ENCODE results near the gene TNS1.
"Not testable (repeated sequence)": the region's sequence is repeated elsewhere in the genome, so short reads cannot be mapped to it uniquely, and the experiment has no call there.

TNS1 gene

DNA sequence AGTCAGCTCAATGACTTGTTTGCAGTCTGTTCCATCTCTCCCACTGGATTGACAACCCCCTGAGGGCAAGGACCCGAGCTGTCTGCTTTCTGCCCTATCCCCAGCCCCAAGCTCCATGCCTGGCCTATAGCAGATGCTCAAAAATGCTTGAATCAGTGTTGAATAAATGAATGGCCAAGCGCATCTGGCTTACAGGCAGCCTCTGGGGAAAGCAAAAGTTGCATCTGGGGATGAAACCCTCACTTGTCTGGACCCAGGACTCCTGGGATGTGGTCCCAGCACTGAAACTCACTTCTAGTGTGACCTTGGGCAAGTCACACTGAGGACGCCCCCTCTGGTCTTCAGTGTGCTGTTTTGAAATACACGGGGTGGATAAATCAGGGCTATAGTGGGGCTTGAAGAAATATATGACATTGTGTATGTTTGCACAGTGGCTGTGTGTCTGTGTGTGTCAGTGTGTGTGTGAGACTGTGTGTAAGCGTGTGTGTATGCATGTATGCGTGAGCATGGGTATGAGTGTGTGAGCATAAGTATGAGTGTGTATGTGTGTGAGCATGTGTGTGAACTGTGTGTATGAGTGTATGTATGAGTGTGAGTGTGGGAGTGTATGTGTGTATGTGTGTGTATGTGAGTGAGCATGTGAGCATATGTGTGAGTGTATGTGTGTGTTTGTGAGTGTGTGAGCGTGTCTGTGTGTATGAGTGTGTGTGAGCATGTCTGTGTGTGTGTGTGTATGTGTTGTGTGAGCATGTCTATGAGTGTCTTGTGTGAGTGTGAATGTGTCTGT, 27.8 kb upstream of the TNS1 start:
- no peak for DNase-seq (ENCODE audit: extremely low read depth in 1 of 2, low read depth in 1 of 2)

DNA sequence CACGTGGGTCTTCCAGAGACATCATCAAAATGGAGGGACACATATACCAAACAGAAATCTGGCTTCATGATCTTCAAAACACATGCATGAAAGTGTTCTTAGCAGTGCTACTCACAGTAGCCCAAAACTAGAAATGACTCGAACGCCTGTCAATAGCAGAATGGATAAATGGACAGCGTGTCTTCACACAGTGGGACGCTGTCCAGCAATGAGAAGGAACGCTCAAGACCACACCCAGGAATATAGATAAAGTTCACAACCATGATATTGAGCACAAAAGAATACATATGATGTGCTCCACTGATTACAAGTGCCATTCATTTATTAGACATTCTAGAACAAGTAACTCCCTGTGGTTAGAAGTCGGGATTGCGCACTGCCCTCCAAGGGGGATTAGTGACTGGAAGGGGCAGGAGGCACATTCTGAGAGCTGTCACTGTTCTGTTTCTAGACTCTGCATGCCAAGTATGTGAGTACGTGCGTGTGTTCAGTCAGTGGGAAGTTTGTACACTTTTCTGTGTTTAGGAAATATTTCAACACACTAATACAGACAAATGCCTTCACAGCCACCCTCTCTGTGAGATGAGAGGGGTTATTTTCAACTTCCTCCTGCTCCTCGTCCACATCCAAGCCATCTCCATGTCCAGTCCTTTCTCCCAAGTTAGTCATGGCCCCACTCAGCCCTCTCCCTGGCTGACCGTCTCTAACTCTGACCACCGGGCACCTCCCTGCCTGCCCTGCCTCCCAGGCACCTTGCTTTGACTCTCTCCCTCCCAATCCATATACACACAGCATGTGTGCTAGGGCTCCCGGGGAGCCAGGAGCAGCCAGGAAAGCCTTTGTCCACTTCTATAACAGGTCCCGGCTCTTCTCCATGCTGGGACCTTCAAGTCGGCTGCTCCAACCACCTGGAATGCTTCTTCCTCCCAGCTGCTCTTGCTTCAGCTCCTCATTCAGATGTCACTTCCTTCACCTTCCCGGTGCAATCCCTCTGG, 26.9 kb upstream of the TNS1 start:
- no peak for DNase-seq (ENCODE audit: extremely low read depth in 1 of 2, low read depth in 1 of 2)

DNA sequence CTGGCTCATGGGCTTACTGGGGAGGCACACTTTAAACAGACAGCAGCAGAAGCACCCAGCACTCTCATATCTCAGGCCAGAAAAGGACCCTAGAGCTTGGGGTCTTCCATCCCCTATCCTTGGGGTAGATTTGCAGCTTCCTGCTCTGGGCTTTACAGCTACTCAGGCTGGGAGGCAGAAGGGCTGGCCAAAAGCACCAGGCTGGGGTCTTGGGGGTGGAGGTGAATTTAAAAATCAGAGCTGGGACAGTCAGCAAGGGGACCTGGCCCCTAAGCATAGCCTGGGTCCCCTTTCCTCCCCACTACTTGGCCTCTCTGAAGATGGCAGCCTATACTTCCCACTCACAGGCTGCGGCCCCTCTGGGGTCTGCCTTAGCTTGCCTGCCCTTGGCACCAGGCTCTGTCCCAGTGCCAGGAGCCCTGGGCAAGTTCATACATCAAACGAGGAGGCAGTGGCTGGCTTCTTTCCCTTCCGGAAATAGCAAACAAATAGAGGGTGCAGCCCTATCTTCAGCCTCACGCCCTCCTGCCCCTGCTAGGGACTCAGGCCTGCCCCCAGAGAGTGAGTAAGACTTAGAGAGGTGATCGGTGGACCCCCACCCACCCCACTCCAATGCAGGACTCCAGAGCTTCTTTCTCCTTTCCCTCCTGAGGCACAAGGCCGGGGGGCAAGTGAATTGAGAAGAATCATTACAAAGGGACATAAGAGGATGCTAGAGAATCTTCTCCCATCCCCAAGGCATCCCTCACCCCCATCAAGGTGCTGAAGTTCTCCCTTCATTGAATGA, 26.0 kb upstream of the TNS1 start:
- DNase-seq (ENCODE audit: extremely low read depth in 1 of 2, low read depth in 1 of 2) = no peak

DNA sequence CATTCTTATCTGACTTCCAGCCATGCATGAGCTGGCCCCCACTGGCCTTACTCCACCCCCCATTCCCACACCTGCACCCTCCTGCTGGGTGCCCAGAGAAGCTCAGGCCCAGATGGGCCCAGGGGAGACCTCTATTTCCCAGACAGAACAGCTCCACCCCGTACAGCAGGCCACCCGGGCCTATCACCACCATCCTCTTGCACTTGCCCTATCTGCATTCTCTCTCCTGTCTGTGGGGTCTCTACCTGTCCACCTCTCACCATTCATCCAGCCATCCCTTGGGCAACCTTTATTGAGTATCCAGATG, 25.3 kb upstream of the TNS1 start:
- DNase-seq (ENCODE audit: extremely low read depth in 1 of 2, low read depth in 1 of 2) = no peak

DNA sequence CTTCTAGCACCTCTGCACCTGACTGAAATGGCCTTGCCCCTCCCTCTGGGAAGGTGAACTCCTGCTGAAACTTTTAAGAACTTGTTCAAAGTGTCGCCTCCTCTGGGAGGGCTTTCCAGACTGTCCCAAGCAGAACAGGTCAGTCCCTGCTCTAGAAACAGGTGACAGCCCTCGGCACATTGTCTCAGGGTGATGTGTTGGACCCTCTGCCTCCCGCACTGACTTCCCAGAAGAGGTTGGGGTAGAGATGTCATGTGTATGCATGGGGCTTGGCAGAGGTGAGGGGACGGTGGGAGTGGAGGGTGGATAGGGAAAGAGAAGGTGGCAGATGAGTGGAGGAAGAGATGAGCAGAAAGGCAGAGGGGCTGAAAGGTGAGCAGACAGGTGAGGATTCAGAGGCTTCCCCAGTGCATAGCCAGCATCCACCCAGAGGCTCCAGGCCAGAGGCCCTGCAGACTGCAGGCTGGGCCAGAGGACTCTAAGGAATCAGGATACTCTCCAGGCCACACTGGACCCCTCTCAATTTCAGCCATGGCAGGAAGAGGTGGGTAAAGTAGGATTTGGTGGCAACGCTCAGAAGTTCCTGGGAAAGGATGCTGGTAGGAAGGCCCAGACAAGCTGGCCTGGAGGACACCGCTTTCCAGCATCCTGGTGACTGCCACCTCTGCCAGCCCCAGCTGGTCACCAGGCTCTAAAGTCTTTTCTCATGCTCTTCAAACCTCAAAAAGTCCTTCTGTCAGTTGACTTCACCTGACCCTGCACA, 24.8 kb upstream of the TNS1 start:
- DNase-seq (ENCODE audit: extremely low read depth in 1 of 2, low read depth in 1 of 2) = no peak

DNA sequence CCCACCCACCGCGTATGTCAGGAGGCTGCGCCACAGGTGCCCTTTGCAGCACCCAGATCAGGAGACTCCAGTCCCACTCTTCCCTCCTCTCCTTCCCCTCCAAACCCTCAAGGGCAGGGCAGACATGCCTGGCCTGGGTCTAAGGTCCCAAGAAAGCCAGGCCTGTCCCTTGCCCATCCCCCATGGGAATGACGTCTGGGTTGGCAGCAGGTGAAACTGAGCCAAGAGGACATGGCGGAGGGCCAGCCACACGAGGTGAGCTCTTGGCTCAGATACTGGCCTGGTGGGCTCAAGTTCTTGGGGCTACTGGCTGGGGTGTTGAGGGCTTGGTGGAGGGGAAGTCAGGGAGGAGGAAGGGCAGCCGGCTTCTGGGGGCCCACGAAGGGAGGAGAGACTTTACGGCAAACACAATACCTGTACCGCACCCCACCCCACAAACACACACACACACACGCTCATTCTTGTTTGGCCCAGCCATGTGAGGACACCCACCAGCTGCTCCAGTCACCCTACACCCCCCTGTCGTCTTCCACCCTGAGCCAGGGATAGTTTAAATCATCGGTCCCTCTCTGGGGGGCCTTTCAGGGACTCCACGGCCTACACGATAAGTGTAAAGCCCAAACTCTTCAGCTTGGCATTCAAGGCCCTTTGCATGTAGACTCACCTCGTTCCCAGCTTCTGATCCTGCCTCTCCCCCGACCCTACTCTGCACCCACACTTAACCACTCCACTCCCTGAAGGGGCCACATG, 24.1 kb upstream of the TNS1 start:
- DNase-seq (ENCODE audit: extremely low read depth in 1 of 2, low read depth in 1 of 2) = no peak

DNA sequence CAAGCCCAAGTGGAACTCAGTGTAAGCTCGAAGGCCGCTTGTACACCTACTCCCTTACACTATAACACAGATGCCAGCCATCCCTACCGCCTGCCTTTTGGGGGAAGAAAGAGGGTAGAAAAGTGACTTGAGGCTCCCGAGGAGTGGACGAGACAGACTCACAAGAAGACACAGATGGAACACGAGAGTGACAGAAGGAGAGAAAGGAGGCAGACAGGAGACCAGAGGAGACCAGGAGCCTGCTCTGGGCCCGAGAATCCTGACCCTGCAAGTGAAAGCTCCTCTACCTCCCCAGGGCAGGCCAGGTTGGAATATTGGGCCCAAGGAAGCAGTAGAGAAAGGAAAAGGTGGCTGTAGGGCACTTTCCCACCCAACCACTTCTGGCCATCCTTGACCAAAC, 23.4 kb upstream of the TNS1 start:
- no peak for DNase-seq (ENCODE audit: extremely low read depth in 1 of 2, low read depth in 1 of 2)

DNA sequence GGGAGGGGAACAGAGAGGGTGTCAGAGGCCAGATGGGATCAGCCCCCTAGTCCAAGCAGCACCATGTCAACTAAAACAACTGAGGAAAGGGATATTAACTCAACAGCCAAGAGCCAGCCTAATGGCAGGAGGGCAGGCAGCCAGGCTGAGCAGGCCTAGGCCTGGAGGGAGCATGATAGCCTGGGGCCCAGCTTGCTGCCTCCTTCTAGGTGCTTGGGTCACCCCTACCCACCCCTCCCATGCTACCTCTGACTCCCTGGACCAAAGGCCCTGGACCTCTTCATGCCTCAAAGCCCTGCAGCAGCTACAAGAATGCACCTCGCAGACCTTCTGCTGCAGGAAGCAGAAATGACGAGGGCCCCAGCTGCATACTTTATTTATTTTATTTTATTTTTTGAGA, 22.1 kb upstream of the TNS1 start:
- no peak for DNase-seq (ENCODE audit: extremely low read depth in 1 of 2, low read depth in 1 of 2)

DNA sequence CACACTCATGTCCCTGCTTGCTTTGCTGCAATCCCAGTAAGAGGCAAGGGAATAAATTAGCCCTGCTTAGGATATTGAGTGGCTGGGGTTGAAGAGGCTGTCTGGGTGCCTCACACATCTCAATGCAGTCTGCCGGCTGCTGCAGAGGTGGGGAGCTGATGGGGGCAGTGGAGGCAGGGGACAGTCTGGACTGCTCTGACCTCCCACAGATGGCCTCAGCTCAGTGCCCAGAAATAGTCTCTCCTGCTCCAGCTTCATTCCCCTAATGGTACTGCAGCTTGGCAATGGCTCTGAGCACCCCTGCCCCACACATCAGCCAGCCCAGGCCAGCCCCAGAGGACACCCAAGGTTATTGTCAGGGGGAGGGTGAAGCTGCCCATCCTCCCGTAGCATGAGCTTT, 21.5 kb upstream of the TNS1 start:
- no peak for DNase-seq (ENCODE audit: extremely low read depth in 1 of 2, low read depth in 1 of 2)

DNA sequence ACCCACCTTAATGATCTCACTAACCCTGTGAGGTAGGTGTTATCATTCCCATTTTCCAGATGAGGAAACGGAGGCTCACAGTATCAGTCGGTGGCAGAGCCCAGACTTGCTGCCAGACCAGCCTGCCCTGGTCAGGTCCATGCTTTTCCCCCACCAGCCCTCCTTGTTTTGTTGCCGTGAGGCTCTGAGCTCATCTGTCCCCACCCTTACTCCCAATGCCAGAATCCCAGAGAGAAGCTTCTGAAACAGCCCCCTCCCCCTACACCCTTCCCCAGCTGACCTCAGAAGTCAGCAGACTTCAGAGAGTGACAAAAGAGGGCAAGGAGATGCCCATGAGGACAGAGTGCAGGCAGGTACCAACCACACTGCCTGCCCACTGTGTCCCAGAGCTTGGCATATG, 20.8 kb upstream of the TNS1 start:
- DNase-seq (ENCODE audit: extremely low read depth in 1 of 2, low read depth in 1 of 2) = no peak

DNA sequence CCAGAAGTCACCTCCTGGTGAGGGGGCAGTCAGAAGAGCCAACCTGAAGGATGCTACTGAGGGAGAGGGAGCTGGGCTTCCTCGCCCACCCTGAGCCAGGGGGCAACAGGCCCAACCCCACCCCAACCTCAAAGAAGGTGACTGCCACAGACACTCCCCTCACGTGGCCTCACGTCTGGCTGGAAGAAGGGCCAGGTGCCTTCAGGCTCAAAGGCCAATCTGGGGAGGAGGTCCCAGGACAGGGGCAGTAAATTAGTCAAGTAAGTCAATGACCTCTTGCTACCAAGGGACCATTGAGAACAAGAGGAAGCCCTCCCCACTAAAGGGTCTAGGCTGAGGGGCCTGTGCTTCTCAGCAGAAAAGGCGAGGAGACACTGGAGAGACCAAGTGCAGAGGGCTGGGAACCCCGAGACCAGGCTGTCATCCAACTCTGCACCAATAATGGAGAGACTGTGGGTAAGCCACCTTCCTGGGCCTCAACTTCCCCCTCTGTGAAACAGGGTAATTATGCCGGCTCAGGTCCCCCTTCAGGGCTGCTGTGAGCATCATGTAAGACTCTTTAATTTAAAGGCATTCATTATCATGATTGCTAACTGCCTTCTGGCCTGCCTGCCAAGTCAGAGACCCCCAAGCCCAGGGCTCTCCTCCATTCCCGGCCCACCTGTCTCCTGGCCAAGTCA, 20.2 kb upstream of the TNS1 start:
- DNase-seq (ENCODE audit: extremely low read depth in 1 of 2, low read depth in 1 of 2) = no peak

DNA sequence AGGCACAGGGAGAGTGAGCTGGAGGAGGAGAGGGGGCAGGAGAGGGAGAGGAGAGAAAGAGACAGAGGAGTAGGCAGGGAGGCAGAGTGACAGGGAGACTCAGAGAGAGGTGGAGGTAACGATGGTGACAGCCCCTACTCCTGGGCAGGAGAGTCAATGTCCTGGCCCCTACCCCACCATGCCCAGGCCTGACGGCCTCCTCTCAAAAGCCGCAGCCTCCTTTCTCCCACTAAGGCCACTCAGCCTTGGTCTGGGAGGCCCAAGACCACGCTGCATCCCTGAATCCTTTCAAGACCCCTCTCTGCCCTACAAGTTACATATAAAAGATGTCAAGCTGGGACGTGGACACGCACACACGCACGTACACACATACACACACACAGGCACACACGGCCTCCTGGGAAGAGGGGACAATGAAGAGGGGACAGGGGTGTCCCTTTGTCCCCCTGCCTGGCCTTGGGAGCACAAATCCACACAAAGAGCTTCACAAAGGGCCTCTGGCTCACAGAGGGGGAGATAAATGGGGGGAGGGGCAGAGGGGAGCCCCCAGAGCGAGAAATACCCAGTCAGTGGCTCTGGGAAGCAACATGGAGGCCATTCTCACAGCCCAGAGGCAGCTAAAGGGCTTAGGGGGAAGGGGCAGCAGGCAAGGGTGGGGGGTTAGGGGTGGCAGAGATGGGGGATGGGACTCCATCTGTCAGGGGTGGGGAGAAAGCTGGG, 19.5 kb upstream of the TNS1 start:
- DNase-seq (ENCODE audit: extremely low read depth in 1 of 2, low read depth in 1 of 2) = no peak

DNA sequence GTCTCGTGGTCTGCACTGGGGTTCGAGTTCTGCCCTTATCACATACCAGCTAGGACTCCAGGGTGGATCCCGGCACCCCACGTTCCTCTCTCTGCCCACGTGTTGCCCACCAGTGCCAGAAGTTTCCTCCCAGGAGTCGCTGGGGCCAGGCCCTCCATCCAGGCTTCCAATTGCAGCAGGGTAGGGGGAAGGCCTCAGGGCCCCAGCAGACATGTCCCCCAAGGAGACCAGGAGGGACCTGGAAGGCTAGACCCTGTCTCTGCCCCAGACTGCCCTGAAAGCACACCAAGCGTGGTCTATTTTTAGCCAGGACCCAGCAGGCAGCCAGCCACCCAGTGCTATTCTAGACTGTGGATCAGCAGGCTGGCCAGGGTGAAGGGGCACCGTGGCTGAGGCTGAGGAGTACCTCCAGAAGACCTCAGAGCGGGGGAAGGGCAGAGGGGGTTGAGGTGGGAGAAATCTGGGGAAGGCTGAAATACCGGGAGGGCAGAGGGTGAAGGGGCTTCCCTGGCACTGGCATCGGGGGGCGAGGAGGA, 18.8 kb upstream of the TNS1 start:
- DNase-seq (ENCODE audit: extremely low read depth in 1 of 2, low read depth in 1 of 2) = no peak

DNA sequence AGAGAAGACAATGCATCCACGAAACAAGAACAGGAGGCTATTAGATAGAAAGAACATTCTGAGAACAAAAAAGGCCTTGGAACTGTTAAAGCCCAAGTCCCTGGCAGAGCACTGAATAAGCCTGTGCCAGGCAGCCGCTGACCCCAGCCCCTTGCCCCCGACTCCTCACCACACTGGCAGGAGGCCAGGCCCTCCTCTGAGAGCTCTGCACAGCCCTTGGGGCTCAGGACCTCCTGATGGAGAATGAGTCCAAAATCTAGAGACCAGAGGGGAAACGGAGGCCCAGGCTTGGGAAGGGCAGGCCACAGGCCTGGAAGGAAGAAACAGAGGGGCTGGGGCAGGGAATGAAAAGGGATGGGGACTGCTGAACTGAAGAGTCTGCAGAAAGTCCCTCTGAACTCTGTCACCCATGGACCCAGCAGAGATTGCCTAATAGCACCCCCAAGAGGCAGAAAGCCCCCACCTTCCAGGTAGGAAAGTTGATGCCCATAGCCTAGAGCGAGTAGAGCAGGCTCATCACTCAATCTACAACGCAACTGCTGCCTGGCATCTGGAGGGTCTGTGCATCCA, 18.3 kb upstream of the TNS1 start:
- DNase-seq (ENCODE audit: extremely low read depth in 1 of 2, low read depth in 1 of 2) = no peak

DNA sequence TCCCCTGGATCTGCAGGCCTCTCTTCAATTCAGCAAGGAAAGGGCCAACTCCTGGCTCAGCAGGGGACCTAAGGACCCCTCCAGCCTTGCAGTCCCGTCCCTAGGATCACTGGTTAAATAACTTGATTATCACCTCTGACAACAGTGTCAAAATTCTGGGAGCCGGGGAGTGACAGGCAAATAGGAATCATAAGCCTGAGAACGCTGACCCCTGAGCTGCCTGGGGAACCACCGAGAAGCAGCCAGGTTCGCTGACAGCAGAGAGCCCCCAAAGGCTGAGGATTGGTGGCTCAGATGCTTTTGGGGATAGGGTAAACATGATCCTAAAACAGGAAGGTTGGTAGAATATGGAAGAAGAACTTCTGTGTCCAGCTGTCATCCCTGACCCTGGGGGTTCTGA, 17.5 kb upstream of the TNS1 start:
- DNase-seq (ENCODE audit: extremely low read depth in 1 of 2, low read depth in 1 of 2) = no peak

DNA sequence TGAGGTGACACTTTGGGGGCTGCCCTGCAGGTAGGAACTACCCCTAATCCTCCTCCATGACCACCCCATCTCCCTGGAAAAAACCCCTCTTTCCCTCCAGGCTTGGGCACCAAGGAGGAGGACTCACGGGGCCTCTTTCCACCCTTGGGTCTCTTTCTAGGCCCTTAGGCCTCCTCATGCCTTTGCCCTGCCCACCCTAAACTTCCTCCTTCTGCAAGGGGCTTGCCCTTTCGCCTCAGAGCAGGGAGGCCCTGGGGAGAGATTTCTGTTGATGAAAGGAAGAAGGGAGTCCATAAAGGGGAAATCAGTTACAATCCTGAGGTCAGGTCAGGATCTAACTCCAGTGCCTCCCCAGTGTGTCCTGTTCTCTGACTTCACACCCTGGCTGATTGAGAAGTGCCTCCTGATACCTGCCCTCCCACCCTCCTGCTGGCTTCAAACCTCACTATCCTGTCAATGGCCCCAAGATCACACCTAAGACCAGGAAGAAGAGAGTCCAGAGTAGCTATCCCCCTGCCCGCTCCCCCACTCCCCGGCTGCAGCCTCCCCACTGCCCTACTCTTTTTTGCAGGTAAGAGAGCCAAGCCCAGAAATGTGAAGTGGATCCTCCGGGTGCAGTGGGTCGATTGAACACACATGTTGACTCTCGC, 16.7 kb upstream of the TNS1 start:
- no peak for DNase-seq (ENCODE audit: extremely low read depth in 1 of 2, low read depth in 1 of 2)

DNA sequence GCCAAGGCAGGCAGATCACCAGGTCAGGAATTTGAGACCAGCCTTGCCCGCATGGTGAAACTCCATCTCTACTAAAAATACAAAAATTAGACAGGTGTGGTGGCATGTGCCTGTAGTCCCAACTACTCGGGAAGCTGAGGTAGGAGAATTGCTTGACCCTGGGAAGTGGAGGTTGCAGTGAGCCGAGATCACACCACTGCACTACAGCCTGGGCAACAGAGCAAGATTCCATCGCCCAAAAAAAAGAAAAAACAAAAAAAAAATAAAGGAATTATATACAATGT, 16.0 kb upstream of the TNS1 start:
- not testable (repeated sequence) for DNase-seq (ENCODE audit: extremely low read depth in 1 of 2, low read depth in 1 of 2)
